Right hindlimb (tissue), 1 donor: ENCODE results near the gene BLMH.

Source experiments
- DNase-seq: peaks from one replicate; pipeline ENCODE4 v3.0.0-alpha.2; 2018

The BLMH gene

GRCh38 chr17:30304778-30305177 lies 13.0 kb upstream of the BLMH start:
- DNase-seq, result no peak

- DNase-seq, result no peak
These were observed 10.5 kb upstream of the BLMH start for GRCh38 chr17:30302241-30302640.

GRCh38 chr17:30300818-30301217 lies 9.1 kb upstream of the BLMH start:
- DNase-seq, result no peak

GRCh38 chr17:30299000-30299399 lies 7.3 kb upstream of the BLMH start:
- DNase-seq, result no peak

DNA sequence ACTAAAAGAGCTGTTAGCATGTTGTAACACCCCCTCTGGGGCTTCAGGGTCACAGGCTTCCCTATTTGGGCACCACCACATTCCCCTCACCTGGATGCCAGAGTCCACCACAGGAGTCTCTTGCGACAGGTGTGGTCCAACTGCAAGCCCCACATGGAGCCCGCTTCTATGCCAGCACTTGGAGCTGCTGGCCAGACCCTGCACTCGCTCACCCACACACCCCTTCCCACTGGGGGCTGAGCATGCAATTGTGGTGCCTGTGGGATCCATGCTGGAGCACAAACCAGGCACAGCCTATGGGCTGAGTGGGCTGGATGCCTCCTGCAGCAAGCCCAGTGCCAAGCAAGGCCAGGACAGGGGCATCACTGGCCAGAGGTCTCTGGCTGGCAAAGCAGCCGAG lies 6.0 kb upstream of the BLMH start:
- no peak for DNase-seq

GRCh38 chr17:30296499-30297080 lies 4.8 kb upstream of the BLMH start:
- DNase-seq, result no peak

GRCh38 chr17:30292286-30292858 lies 628 bp upstream of the BLMH start:
- DNase-seq, result no peak

- DNase-seq, result peak; percentile 49
These were observed 825 bp downstream of the BLMH start for GRCh38 chr17:30290696-30291542.

DNA sequence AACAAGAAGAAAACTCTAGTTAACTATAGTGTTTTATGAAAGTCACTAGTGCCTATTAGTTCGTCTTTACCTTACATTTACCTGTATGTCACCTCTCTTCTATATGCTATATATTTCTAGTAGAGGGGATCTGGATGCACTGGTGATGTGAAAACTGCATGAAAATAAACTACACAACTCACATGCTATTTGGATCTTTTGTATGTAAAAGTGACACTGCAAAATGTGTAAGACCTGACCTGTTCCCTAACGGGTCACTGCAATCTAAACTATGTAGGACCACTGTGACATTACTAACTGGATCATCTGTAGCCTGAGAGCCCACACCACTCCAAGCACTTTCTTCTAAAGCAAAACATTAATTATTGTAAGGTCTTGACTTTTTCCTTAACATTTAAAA lies 1.7 kb downstream of the BLMH start:
- DNase-seq, result no peak

DNA sequence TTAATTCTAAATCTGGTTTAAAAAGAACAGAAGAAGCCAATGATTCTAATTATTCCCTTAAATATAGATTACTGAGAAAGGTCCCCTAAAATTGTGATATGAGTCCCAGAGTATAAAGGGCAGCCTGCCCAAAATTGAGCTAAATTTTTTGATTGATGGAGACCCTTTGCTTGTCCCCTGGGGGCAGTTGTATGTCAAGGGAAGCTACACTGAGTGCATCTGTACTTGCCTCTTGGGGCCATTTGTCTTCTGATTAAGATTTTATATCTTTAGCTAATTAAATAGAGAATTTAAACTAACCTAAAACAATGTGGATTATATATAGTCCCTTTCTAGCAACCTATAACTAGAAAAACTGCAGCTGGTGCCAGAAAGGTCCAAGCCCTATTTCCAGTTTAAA lies 12.6 kb downstream of the BLMH start:
- DNase-seq, result no peak

DNA sequence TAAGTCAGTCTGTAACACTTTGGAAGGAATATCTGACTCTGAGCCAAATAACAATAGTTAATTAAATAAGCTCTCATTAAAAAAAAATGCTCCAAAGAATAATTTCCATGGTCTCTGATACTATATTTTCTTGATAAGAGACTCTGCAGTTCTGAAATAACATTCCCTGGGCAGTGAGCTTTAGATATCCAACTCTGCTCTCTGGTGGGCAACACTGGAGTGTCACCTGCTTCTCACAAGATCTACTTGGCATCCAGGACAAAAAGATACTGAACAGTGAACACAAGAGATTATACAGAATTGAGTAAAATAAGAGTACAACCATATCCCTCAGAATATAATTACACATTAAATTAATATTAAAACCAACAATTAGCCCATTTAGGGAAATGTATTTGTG lies 13.7 kb downstream of the BLMH start:
- no peak for DNase-seq

DNA sequence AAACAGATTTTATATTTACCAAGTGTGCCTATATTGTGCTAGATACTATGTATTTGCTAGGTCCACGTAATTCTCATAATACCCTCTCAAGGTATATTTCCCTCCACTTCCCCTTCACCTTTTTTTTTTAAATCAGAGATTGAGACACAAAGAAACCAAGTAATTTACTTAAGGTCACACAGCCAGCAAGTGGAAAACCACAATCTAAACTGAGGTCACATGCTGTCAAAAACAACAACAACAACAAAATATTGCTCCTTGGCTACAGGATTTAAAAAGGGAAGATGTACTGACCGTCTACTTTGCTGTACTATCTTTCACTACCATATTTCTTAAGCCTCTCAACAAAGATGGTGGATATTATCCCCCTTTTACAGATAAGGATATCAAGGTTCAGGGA lies 15.8 kb downstream of the BLMH start:
- no peak for DNase-seq

GRCh38 chr17:30274887-30275286 lies 16.9 kb downstream of the BLMH start:
- DNase-seq, result no peak

DNA sequence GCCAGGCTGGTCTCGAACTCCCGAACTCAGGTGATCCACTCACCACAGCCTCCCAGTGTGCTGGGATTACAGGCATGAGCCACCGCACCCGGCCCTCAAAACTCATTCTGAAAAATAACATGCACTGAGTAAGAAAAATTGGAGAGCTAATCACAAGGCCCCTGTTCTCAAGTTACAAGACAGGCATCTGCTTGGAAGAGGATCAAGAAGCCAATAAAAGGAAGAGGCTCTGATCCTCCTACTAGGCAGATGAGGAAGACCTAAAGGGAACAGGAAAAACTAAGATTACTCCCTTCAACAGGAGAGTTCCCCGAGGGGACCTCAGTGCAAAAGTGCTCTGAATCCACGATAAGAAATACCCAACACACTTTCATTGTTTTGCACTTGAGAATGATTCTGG lies 18.4 kb downstream of the BLMH start:
- DNase-seq, result no peak

GRCh38 chr17:30271102-30271501 lies 20.6 kb downstream of the BLMH start:
- DNase-seq, result no peak

DNA sequence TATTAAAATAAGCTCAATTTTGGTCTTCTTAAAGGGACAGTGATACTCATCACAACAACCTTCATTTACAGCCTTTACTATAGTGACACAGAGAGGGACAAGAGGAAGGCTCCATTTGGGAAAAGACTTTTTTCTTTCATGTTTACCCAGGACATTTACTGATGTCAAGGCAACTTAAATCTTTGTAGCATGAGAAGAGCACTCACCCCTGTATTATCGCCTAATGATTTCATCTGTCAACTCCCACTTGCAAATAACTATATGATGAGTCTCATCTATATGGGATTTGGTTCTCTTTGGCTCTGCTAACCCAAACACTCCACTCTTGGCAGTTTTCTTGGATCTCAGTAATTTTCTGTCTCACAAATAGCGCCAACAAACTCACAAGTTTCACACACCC lies 24.1 kb downstream of the BLMH start:
- DNase-seq, result no peak

DNA sequence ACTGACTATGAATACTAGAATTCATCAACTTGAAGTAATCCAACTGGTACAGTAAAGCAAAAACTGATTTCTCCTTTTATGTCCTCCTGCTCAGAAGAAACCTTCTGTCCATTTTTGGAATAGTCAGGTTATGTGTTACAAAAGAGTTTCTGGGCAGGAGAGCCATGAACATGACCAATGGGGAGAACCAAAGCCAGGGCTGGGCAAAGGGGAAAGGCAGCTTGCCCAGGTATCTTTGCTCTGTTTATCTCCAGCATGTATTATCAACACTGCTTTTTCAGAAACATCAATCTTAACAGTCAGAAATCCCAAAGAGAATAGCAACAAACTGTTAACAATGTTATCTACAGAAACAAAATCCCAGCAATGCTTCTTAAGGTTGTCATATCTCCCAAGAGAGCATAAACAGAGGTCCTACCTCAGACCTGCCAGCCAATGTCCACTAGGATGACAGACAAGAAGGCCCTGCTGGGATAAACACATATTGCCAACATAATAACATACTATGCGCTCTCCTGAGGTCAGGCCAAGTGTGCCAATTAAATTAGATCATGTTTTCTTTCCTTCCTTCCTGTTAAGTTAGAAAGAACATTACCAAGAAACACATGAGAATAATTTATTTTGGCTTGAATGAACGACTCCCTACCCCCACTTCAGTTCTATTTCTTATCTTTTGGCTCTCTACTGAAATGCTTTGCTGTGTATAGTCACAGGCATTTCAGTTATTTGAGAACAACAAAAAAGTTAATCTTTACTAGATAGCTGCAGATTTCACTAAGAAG lies 28.0 kb downstream of the BLMH start:
- DNase-seq, result no peak

DNA sequence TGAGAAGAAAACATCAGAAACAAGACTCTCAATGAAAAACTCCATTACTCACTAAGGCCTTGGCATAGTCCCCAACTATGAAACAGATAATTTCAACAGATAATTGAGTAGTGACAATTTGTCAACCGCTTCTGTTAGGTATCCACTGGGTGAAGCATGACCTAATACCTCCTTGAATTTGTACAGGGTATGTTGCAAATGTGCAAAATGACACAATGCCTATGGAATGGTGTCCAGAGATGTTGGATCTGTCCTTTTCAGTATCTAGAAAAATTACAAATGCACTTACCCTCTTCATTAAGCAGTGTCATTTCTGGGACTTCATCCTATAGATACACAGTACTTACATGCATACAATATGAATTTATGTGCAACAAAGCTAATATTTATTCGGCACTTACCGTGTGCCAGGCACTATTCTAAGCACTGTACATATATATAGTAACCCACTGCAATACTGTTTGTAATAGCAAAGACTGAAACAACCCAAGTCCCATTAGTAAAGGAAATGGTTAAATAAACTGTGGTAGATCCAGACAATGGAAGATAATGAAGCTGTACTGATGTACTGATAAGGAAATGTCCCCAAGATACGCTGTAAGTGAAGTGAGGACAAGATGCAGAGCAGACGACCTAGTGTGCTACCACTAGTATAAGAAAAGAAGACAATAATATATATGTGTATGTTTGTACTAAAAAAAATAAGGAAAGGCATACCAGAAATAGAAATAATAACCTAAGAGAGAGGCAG lies 34.8 kb downstream of the BLMH start:
- no peak for DNase-seq

DNA sequence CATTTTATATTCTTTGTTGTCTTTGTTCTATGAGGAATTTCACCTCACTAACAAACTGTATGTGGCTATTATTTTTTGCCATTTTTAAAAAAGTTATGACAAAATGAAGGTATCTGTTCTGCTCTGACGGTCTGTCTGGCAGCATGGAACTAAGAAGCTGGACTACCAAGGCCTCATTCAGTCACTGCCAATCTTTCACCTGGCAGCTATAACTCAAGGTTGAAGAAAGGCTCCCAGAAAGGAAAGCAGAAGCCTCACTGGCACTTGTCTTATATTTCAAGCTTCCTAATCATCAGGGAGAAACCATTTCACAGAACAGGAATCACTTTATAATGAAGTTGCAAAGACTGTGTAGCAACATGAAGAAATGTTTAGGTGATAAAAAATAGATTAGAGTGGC lies 37.6 kb downstream of the BLMH start:
- no peak for DNase-seq

- DNase-seq, result no peak
These were observed 38.4 kb downstream of the BLMH start for GRCh38 chr17:30253312-30253711.

DNA sequence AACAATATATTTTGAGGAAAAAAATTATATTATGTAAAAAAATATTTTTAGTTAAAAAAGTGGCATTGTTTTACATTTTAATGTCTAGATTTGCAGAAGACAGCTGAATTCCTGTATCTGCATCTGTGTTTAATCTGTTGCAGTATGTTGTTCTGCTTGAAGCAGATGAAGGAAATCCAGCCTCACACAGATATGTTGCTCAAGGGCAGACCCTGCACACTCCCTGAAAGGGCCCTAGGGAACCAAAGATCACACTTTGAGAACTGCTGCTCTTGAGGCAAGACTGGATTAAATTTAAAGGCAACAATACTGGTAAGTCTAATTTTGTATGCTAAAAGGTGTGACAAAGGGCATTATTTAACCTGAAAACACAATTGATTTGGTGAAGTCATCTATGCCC lies 39.8 kb downstream of the BLMH start:
- DNase-seq, result no peak

GRCh38 chr17:30249460-30249859 lies 42.3 kb downstream of the BLMH start:
- no peak for DNase-seq

DNA sequence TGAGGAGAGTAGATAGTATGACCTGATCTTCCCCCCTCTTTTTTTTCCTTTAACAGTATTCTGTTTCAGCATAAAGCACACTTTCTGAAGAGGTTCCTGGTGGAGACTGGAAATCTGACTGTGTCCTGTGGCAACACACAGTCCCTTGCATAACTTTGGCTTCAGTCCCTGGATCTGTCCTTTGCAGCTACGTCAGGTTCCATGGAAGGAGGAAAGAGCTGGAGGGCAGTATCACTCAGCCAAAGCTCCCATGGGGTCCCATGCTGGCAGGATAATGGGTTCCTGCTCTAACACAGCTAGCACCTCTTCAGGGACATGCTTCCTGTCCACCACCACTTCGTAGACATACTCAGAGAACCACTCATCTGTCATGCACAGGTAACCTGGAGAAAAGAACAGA lies 43.0 kb downstream of the BLMH start:
- DNase-seq, result no peak
